ENCODE data around the gene RHOXF2. TPM values are rescaled to one million over a fixed set of nuclear protein-coding genes. Genes with fewer than 3 reads are reported as not detected.
A peak's percentile ranks its signal among the peaks of the same experiment; 100 is the strongest.
"Not testable (repeated sequence)": the region's sequence is repeated elsewhere in the genome, so short reads cannot be mapped to it uniquely, and the experiment has no call there.

RHOXF2 gene
- total and polyA plus RNA-seq, 4 donors: not detected

- H3K9me3 ChIP-seq (ENCODE audit: control insufficient read depth in 4 of 4, insufficient read depth in 3 of 4, low read length in 3 of 4); DNase-seq; H3K27ac ChIP-seq (ENCODE audit: low read depth in 1 of 2, low read length in 1 of 2); ATAC-seq (ENCODE audit: insufficient read depth, low FRiP score); H3K27me3 ChIP-seq (ENCODE audit: control insufficient read depth in 3 of 3, insufficient read depth in 3 of 3, low read length in 2 of 3); H3K4me1 ChIP-seq (ENCODE audit: control insufficient read depth in 5 of 5, insufficient read depth in 5 of 5, low read length in 5 of 5); H3K36me3 ChIP-seq (ENCODE audit: control insufficient read depth in 4 of 4, insufficient read depth in 4 of 4, low read length in 4 of 4); H3K9ac ChIP-seq (ENCODE audit: insufficient read depth in 1 of 2, low read length in 2 of 2); H3K4me3 ChIP-seq: not testable (repeated sequence)
- WGBS, 2 donors: 90 to 98% methylated on average over 14 to 30 of the region's 33 CpGs
These were observed 673 bp downstream of the RHOXF2 start for GRCh38 chrX:120159086-120159485.

GRCh38 chrX:120193254-120193653, 34.8 kb downstream of the RHOXF2 start:
- not testable (repeated sequence) for H3K27ac ChIP-seq (ENCODE audit: low read depth in 1 of 2, low read length in 1 of 2); H3K27me3 ChIP-seq (ENCODE audit: control insufficient read depth in 3 of 3, insufficient read depth in 3 of 3, low read length in 2 of 3); H3K9ac ChIP-seq (ENCODE audit: insufficient read depth in 1 of 2, low read length in 2 of 2); H3K4me1 ChIP-seq (ENCODE audit: control insufficient read depth in 5 of 5, insufficient read depth in 5 of 5, low read length in 5 of 5); H3K4me3 ChIP-seq; ATAC-seq (ENCODE audit: insufficient read depth, low FRiP score); DNase-seq; H3K36me3 ChIP-seq (ENCODE audit: control insufficient read depth in 4 of 4, insufficient read depth in 4 of 4, low read length in 4 of 4); H3K9me3 ChIP-seq (ENCODE audit: control insufficient read depth in 4 of 4, insufficient read depth in 3 of 4, low read length in 3 of 4)
- no CpG with 5 or more reads among the region's 6 CpGs for WGBS, 2 donors

DNA sequence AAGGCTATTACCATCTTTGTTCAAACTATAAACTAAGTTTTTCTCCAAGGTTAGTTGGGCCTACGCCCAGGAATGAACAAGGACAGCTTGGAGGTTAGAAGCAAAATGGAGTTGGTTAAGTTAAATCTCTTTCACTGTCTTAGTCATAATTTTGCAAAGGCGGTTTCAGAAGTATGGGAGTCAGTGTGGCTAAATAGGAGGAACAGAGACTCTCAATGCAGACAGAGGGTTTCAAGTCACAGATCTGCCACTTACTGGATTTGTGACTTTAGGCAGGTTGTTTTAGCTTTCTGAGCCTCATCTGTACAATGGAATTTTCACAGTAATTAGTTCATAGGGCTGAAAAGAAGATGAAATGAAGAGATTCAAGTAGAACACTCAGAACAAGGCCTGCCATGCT, 35.3 kb downstream of the RHOXF2 start:
- H3K9ac ChIP-seq (ENCODE audit: insufficient read depth in 1 of 2, low read length in 2 of 2); H3K4me3 ChIP-seq; H3K27ac ChIP-seq (ENCODE audit: low read depth in 1 of 2, low read length in 1 of 2); H3K27me3 ChIP-seq (ENCODE audit: control insufficient read depth in 3 of 3, insufficient read depth in 3 of 3, low read length in 2 of 3); H3K36me3 ChIP-seq (ENCODE audit: control insufficient read depth in 4 of 4, insufficient read depth in 4 of 4, low read length in 4 of 4); H3K9me3 ChIP-seq (ENCODE audit: control insufficient read depth in 4 of 4, insufficient read depth in 3 of 4, low read length in 3 of 4); ATAC-seq (ENCODE audit: insufficient read depth, low FRiP score); DNase-seq; H3K4me1 ChIP-seq (ENCODE audit: control insufficient read depth in 5 of 5, insufficient read depth in 5 of 5, low read length in 5 of 5): not testable (repeated sequence)
- no CpG with 5 or more reads among the region's 2 CpGs for WGBS, 2 donors

DNA sequence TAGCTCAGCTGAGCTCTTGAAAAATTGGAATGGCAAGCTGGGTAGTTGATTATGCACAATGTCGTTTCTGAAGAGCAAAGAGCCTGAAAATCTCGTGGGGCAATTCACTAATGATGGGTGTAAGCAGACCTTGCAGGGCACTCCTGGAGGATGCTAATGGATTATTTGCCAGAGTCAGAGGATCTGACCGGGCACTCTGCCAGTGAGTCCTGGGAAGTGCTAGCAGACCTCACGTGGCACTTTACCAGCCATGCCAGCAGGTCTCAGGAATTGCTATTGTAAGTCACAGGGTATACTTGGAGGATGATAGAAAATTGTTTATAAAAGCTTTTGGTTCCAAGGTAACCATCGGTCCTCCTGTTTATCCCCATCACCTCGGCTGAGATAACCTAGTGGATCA, 37.4 kb downstream of the RHOXF2 start:
- H3K4me1 ChIP-seq (ENCODE audit: control insufficient read depth in 5 of 5, insufficient read depth in 5 of 5, low read length in 5 of 5); H3K9ac ChIP-seq (ENCODE audit: insufficient read depth in 1 of 2, low read length in 2 of 2); H3K27me3 ChIP-seq (ENCODE audit: control insufficient read depth in 3 of 3, insufficient read depth in 3 of 3, low read length in 2 of 3); H3K27ac ChIP-seq (ENCODE audit: low read depth in 1 of 2, low read length in 1 of 2); ATAC-seq (ENCODE audit: insufficient read depth, low FRiP score); H3K9me3 ChIP-seq (ENCODE audit: control insufficient read depth in 4 of 4, insufficient read depth in 3 of 4, low read length in 3 of 4); DNase-seq; H3K36me3 ChIP-seq (ENCODE audit: control insufficient read depth in 4 of 4, insufficient read depth in 4 of 4, low read length in 4 of 4); H3K4me3 ChIP-seq: not testable (repeated sequence)
- WGBS, 2 donors: no CpG with 5 or more reads among the region's 6 CpGs

DNA sequence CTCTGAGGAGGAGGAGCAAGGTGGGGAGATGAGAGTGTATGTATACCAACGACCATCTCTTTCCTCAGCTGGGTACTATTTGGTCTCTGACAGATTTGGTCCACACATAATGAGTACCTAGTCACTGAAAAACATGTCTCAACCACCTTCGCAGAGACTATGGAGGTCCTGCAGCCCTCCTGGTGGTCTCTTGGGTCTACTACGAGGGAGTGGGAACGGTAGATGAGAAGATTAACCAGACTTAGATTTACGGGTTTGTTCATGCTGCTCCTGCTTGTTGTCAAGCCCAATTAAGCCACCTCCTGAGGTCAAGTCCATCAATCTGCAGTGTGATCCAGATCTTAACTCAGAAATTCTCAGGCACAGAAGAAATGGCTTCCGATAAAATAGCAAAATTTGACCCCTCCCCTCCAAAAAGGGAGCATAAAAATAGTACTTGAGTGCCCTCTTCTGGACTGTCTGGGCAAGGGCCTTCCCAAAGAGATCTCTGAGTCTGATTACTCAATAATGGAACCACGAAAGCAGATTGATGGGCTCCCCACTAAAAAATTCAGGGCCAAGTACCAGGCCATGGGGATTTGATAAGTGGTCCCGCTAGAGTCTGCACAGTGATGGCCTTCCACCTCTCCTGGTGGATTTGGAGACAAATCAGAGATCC, 38.3 kb downstream of the RHOXF2 start:
- ATAC-seq (ENCODE audit: insufficient read depth, low FRiP score): peak; percentile 66
- not testable (repeated sequence) for H3K4me1 ChIP-seq (ENCODE audit: control insufficient read depth in 5 of 5, insufficient read depth in 5 of 5, low read length in 5 of 5); H3K36me3 ChIP-seq (ENCODE audit: control insufficient read depth in 4 of 4, insufficient read depth in 4 of 4, low read length in 4 of 4); DNase-seq; H3K27ac ChIP-seq (ENCODE audit: low read depth in 1 of 2, low read length in 1 of 2); H3K9me3 ChIP-seq (ENCODE audit: control insufficient read depth in 4 of 4, insufficient read depth in 3 of 4, low read length in 3 of 4); H3K4me3 ChIP-seq; H3K9ac ChIP-seq (ENCODE audit: insufficient read depth in 1 of 2, low read length in 2 of 2); H3K27me3 ChIP-seq (ENCODE audit: control insufficient read depth in 3 of 3, insufficient read depth in 3 of 3, low read length in 2 of 3)
- no CpG with 5 or more reads among the region's 8 CpGs for WGBS, 2 donors

- Histone ChIP-seq H3K36me3 (ENCODE audit: control insufficient read depth in 4 of 4, insufficient read depth in 4 of 4, low read length in 4 of 4) (no peaks in the 10 kb centered on the region), H3K27ac (ENCODE audit: low read depth in 1 of 2, low read length in 1 of 2) (no peak overlapping the region), H3K4me3 (no peak overlapping the region), H3K4me1 (ENCODE audit: control insufficient read depth in 5 of 5, insufficient read depth in 5 of 5, low read length in 5 of 5) (no peaks in the 10 kb centered on the region), H3K9me3 (ENCODE audit: control insufficient read depth in 4 of 4, insufficient read depth in 3 of 4, low read length in 3 of 4) (no peaks in the 10 kb centered on the region), H3K9ac (ENCODE audit: insufficient read depth in 1 of 2, low read length in 2 of 2) (no peak overlapping the region), H3K27me3 (ENCODE audit: control insufficient read depth in 3 of 3, insufficient read depth in 3 of 3, low read length in 2 of 3) (no peaks in the 10 kb centered on the region)
- TF ChIP-seq CTCF (IDR thresholded peaks at IDR 0.05; ENCODE audit: control extremely low read depth, extremely low read depth): no peak
- ATAC-seq (ENCODE audit: insufficient read depth, low FRiP score): no peak
- no peak for DNase-seq
- 78 to 100% methylated on average over 11 of the region's 11 CpGs for WGBS, 2 donors
These were observed 42.4 kb downstream of the RHOXF2 start for GRCh38 chrX:120200851-120201250.
